GM21423 (cell line): Measurements from ENCODE around the gene SNX4.

Experiments
- ATAC-seq: cut with Tn5 transposase; IDR thresholded peaks from one replicate; pipeline ENCODE4 v1.9.1; 2021; ENCODE audit warnings: mild to moderate bottlenecking, moderate library complexity; ENCODE audit not compliant: unreplicated experiment

Gene SNX4

GRCh38 chr3:125470671-125471070 is 49.3 kb downstream of the SNX4 start:
- ATAC-seq = no peak

DNA sequence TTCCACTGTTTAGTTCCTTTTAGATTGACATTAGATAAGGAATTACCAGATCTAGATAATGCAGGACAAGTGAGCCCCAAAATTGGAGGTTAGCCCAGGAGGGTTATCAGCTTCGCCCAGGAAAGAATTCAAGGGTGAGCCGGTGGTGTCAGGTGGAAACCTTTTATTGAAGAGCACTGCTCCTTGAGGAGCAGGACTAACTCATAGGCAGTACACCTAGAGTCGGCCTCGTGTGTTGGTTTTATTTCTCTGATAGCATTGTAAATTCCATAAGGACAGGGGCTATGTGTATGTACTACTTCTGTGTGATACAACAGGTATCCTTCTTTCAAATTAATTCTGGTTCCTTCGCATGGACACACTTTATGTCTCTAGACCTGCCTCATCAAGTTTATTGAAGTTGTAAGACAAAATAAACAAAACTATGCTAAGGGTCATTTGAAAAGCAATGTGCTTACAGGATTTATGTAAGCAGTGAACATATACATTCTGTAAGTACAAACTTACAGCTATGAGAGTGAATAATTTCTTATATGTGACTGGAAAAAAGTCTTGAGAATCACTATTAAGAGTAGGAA is 57.2 kb downstream of the SNX4 start:
- ATAC-seq = no peak

- ATAC-seq = no peak
Observed at GRCh38 chr3:125461896-125462295, 58.1 kb downstream of the SNX4 start.

GRCh38 chr3:125460233-125460632 is 59.8 kb downstream of the SNX4 start:
- no peak for ATAC-seq

DNA sequence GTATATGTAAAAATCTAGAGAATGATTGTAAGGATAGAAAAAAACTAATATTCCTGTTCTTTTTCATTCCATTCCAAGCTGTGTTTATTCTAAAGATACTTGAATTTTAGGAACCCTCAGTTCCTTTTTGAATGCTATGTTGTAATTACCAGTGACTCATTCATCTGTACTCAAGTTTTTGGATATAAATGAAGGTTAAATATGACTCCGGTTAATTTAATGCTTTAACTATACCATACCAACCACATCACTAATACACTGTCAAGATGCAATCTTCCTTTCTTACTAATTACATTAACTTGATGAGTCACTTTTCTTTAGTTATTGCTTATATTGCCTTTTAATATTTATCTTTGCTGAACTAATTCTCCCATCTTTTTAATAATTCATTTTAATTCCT is 76.1 kb downstream of the SNX4 start:
- ATAC-seq = no peak

DNA sequence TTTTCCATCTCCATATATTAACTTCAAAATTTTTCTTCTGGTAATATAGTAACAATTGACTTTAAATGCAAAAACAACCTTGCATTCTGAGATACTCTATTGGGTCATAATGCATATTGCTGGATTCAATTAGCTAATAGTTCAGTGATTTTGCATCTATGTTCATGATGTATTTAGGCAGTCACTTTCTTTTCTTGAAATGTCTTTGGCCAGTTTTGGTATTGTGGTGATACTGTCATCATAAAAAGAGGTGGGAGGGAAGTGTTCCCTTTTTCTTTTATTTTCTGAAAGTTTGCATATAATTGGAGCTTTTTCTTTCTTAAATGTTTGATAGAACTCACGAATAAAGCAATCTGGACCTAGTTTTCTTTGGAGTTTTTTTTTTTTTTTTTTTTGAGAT is 77.5 kb downstream of the SNX4 start:
- no peak for ATAC-seq

GRCh38 chr3:125440970-125441369 is 79.0 kb downstream of the SNX4 start:
- ATAC-seq = no peak

GRCh38 chr3:125440559-125440955 is 79.4 kb downstream of the SNX4 start:
- no peak for ATAC-seq

DNA sequence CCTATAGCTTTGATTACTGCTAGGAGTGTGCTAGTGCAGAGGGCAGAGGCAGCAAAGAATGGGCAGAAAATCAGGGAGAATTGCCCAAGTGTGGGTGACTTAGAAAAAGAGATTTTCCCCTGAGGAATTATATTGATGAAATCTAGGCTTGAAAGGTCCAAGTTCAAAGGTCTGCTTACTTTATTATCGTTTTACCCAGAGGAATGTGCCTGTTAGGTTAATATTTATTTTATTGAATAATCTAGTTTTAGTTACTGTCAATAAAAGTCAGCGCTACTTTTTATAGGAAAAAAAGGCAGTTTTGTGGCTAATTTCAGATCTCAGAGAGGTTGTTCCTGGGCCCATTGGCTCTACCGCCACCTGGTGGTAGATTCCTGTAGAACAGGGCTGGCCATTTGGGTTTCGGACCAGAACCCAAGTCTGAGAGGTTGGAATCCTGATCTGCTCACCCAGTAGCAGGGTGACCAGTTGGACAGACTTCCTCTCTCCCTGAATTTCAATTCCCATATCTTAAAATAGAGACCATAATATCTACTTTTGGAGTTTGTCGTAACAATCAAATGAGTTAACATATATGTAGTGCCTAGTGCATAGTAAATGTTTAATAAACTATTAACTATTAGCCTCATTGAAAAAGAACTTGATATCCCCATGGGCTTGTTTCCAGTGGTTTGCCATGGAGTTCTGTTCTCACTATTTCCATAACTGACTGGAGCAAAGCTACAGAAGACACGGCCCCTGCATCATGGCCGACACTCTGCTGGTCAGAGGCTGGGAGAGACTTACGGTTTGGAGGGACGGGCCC is 82.2 kb downstream of the SNX4 start:
- no peak for ATAC-seq

GRCh38 chr3:125436921-125437320 is 83.1 kb downstream of the SNX4 start:
- ATAC-seq = no peak

DNA sequence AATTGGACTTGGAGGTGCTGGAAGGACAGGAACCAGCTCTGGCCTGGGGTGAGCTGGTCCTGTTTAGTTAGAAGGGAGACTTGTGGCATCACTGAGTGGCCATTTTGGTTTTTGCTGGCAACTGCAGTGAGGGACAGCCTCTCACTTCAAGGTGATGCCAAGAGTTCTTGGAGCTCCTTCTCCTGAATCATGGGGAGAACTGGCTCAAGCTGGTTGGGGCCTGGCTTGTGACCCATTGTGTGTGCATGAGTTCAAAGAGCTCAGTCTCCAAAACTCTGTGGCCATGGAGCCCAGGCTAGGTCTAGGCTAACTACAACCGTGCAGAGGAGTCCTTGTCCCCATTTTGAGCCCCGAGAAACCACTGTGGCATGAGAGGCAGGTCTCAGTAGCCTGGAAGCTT is 84.8 kb downstream of the SNX4 start:
- ATAC-seq = no peak

DNA sequence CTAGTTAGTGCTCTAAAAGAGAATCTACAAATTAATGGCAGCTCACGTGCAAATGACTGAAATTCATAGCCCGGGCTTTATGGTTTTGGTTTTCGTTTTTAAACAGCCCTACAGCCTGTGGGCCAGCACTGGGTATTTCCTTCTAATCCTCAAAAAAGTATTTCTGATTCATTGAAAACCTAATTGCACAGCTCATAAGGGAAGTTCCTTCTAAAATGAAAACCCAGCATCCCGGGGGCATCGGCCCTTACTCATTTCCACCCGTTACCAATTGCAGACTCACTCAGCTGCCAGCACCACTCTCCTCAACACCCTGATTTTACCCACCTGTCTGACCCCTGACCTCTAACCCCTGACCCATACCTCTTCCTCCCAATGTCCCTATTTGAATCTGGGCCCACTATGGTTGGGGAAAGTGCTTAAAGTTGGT is 85.4 kb downstream of the SNX4 start:
- ATAC-seq = no peak

DNA sequence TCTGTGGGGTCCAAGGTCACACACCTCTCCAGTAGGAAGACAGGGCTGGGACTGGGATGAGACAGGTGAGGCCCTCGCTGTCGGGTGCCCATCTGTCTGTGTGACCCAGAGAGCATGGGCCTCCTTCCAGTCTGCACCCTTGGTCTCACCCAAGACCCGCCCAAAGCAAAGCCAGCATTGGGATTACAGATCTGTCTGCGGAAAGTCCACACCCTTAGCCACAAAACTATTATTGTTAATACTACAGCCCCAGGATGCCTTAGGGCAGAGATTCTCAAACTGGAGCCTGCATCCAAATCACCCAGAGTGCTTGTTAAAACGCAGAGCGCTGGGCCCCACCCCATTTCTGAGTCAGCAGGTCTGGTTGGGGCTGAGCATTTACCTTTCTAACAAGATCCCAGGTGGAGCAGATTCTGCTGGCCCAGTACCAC is 86.4 kb downstream of the SNX4 start:
- ATAC-seq = no peak

DNA sequence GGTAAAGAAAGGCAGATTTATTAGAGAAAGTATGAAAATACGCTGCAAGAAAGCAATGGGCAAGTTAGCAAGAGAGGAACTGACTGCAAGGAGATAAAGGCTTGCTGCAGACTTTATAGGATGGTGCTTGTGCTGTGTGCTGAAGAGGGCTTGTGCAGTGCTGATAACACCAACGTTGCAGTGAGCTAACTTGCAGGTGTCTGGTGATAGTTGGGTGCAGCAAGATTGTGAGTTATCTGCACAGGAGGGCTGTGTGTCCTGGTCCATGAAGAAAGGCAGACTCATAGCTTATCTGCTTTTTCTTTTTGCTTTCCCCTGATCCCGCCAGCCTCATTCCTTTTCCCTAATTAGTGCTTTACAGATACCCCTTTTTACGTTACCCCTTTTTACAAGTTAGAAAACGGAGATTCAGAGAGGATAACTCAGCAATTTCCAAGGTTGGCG is 86.9 kb downstream of the SNX4 start:
- no peak for ATAC-seq

GRCh38 chr3:125431912-125432790 is 87.9 kb downstream of the SNX4 start:
- ATAC-seq = no peak

DNA sequence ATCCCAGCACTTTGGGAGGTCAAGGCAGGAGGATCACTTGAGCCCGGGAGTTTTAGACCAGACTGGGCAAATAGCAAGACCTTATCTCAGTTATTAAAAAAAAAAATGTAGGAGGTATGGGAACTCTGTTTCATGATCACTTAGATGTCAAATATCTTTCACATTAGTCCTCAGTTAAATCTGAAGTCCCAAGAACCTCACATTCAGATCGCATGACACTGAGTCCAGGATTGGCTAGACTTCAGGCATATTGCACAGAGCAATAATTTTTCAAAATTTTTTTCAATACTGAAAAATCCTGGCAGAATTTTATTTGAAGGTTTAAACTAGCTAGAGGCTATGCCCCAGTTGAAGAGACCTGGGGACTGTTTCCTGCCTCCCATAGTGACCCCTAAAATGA is 88.6 kb downstream of the SNX4 start:
- no peak for ATAC-seq

DNA sequence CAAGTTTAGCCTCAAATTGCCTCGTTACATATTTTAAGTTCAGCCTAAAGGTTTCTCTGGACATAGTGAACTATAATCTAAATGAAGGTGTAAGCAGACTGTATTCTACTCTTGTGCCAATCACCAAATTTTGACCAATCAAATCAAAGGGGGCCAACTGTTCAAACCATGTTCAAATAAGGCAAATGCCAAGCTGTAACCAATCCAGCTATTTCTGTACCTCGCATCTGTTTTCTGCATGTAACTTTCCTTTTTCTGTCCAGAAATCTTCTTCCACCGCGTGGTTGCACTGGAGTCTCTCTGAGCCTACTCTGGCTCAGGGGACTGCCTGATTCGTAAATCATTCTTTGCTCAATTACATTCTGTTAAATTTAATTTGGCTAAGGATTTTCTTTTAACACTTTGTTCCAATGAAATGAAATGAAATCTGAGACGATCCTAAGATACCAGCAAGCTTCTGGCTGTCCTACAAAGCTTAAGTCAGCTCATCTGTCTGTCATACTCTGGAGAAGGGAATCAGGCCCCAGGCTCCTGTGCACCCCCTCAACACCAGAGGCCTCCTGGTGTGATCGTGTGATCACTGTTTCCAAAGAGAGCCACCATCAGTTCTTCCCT is 91.7 kb downstream of the SNX4 start:
- ATAC-seq = no peak

- no peak for ATAC-seq
Observed at GRCh38 chr3:125418306-125418705, 101.7 kb downstream of the SNX4 start.

DNA sequence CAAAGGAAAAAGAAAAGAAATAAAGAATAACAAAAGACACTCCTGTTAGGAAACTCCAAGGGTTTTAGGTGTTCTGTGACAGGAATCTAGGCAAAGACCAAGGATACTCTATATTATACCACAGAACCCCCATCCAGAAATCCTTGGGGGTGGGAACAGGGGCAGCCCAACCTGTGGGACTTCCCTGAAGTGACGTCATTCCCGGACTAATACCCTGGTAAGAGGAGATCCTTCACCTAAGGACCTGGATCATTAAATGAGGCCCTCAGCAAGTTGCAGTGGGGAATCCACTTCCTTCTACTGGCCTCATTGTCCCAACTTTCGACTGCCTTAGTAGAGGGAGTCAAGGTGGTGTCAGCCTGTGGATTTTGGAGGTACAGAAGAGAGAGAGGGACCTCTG is 103.8 kb downstream of the SNX4 start:
- no peak for ATAC-seq

DNA sequence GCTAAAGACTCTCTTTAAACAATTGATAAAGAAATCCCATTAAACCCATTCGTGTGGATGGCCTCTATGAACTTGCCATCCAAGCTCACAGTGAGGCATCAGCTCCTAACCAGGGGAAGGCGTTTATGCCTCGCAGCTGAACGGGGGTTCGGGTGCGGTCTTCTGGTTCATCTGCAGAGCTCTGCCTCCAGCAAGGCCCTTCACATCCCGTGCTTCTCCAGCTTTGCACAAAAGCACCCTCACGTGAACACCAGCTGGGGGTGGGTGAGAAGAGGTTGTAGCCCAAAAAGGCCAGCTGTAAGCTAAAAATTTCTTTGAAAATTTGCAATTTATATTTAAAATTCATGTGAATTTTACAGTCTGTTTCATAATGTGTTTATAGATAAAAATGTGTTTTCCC is 105.3 kb downstream of the SNX4 start:
- no peak for ATAC-seq

DNA sequence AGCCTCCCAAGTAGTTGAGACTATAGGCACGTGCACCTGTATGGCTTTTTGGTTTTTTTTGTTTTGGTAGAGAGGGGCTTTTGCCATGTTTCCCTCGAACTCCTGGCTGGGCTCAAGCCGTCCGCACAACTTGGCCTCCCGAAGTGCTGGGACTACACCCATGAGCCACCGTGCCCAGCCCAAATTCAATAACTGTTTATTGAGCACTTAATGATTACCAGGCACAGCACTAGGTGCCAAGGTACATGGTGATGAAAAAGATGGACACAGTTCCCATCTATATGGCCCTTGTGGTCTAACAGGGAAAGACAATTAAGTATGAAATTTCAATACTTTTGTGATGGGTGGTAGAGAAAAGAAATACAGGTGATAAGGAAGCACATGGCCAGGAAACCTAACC is 109.1 kb downstream of the SNX4 start:
- ATAC-seq = no peak
